GM12872 (cell line): ENCODE measurements around the gene SIVA1.

Experiments
- CTCF ChIP-seq: IDR thresholded peaks from 3 replicates; pipeline ENCODE4 v1.5.1; 2011; ENCODE audit warnings: low read depth, mild to moderate bottlenecking, low read length, moderate library complexity; ENCODE audit not compliant: insufficient read depth

The SIVA1 gene

DNA sequence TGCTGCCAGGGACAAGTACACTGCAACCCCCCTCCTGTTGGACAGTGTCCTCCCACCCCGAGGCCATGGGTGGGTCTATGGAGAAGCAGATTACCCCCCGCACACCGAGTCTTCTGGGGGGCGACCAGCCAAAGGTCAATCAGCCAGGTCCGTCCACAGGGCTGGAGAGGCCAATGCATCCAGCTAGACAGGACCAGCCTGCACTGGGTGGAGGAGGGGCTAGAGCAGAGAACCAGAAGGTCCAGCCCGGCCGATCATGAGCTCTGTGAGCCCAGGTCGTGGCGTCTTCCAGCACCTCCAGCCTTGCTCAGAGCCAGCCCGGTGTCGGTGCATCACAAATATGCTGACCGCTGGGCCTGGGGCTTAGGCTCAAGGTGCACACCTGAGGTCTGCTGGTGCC, 37.1 kb upstream of the SIVA1 start:
- no peak for TF ChIP-seq CTCF

DNA sequence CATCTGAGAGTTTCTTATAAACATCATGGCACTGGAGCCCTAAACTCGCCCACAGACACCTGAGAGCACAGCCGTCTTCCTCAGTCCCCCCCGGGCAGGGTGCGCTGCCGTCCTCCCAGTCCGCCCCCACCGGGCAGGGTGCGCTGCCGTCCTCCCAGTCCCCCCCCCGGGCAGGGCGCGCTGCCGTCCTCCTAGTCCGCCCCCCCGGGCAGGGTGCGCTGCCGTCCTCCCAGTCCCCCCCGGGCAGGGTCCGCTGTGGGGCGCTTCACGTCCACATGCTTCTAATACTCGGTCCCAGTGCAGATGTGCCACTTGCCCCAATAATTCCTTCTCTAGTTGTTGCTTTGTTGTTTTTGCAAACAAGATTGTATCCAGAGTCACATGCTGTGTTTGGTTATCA, 35.8 kb upstream of the SIVA1 start:
- TF ChIP-seq CTCF = no peak

DNA sequence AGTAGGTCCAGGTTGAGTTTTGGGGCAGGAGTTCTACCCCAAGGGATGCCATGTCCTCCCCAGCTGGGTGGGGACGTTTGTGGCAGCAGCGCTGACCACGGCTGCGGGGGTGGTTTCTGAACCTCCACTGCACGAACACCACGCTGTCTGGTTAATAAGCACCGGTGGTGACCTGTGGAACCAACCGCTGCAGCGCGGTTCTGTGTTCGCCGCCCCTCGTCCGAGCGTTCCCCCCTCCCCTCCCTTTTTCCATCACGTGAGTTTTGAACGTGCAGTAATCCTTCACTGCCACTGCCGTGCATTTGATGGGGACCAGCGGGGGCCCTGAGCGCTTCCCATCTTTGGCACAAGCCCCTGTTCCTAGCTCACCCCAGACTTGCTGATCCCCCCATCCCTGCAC, 35.3 kb upstream of the SIVA1 start:
- no peak for TF ChIP-seq CTCF

DNA sequence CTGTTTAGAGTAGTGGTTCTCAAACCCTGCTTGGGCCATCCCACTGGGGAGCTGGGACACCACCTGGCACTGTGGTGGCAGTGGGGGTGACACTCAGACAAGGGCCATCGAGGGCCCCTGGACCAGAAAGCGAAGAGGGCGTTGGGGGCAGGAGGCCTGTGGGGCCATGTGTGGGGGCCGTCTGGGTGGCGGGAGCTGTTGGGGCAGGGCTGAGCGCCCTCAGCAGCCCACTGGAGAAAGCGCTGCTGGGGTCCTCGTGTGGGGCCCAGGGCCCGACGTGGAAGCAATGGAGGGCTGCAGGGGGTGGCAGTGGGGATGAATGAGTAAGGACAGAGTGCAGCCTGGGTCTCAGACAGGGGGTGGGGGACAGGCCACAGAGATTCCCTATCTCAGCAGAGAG, 34.8 kb upstream of the SIVA1 start:
- TF ChIP-seq CTCF = no peak

- no peak for TF ChIP-seq CTCF
These were observed 34.1 kb upstream of the SIVA1 start for GRCh38 chr14:104718871-104719270.

- no peak for TF ChIP-seq CTCF
These were observed 33.6 kb upstream of the SIVA1 start for GRCh38 chr14:104719343-104719742.

DNA sequence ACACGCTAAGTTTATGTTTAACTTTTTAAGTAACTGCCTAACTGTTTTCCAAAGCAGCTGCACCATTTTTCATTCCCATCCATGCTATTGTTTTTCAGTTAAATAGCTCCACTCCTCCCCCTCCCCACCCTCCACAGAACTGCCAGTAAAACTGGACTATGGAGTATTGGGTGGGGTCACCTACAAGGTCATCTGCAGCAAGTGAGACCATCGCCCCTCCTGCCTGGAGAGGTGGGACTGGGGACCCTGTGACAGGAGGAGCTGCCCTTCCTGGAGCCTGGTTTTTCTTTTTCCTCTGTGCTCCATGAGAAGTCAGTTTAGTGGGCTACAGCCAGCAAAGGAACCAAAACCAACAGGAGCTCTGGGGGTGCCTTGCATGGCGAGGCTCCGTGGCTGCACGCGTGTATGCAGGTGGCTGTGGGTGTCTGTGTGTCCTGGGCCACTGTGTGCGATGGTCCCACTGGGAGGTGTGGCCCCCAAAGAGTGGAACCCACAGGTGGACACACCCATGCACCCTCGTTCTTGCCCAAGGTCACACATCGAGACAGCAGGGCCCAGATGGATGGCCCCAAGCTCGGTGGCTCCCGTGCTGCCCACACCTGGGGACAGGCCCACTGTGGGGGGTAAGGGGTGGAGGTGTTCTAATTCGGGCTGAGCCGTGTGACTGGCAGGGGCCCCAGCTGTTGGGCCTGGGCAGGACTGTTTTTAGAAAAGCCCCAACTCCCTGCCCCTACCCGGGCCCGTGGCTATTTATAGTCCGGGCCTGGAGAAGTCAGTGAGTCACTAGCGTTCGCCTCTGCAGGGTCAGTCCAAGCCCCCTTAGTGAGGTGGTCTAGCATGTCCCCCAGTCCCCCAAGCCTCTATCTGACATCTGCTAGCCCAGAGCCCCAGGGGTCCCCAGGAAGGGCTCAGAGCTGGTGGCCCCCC, 31.2 kb upstream of the SIVA1 start:
- no peak for TF ChIP-seq CTCF
